Measurements from ENCODE around the gene ARHGEF12. TPM values are rescaled to one million over a fixed set of nuclear protein-coding genes. Genes with fewer than 3 reads are reported as not detected.

The ARHGEF12 gene
- total RNA-seq, 4 donors from 2014 or later = 64.4 to 108 (median 88.3) TPM

- TF ChIP-seq CTCF (IDR thresholded peaks at IDR 0.05; ENCODE audit: low read depth) = no peak
Measured at GRCh38 chr11:120331301-120331996, 4.8 kb upstream of the ARHGEF12 start.

- no peak for TF ChIP-seq CTCF (IDR thresholded peaks at IDR 0.05; ENCODE audit: low read depth)
Measured at GRCh38 chr11:120332822-120333716, 3.1 kb upstream of the ARHGEF12 start.

GRCh38 chr11:120333801-120334200 is 2.4 kb upstream of the ARHGEF12 start:
- no peak for TF ChIP-seq CTCF (IDR thresholded peaks at IDR 0.05; ENCODE audit: low read depth)

DNA sequence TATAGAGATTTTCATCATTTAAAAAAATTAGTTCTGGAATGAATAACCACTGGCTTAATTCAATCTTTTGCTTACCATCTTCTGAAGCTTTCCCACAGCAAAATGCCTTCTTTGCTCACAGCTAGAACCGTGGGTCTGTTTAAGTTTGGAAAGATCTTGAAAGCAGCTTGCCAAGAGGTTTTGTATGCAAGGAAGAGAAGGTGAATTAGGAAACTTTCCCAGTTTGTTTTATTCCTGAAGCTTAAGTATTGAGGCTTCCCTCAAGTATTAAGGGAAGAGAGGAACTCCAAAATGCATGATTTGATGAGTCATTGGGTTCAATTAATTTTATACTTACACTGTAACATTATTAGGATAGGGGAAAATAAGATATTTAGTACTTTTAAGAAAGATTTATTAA is 1.9 kb upstream of the ARHGEF12 start:
- TF ChIP-seq CTCF (IDR thresholded peaks at IDR 0.05; ENCODE audit: low read depth) = no peak

- TF ChIP-seq CTCF (IDR thresholded peaks at IDR 0.05; ENCODE audit: low read depth) = no peak
Measured at GRCh38 chr11:120334894-120335462, 1.2 kb upstream of the ARHGEF12 start.

DNA sequence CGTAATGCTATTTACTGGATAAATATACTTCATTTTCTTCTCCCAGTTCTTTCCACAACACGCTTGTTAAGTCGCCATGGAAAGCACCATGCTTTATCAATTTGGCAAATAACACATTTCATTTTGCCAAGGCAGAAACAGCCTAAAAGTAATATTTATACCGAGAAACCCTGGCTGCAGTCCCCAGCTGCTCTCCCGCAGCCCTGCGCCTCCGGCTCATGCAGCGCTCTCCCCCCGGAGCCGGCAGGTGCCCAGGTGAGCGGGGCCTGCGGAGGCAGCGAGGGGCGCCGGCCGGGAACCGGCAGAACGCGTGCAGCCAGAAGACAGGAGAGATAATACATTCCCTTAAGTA is 681 bp upstream of the ARHGEF12 start:
- no peak for TF ChIP-seq CTCF (IDR thresholded peaks at IDR 0.05; ENCODE audit: low read depth)

Data from subcutaneous adipose tissue (tissue), 4 donors.